Measurements from ENCODE around the gene GMCL2.
A peak's percentile ranks its signal among the peaks of the same experiment; 100 is the strongest.

Gene GMCL2

DNA sequence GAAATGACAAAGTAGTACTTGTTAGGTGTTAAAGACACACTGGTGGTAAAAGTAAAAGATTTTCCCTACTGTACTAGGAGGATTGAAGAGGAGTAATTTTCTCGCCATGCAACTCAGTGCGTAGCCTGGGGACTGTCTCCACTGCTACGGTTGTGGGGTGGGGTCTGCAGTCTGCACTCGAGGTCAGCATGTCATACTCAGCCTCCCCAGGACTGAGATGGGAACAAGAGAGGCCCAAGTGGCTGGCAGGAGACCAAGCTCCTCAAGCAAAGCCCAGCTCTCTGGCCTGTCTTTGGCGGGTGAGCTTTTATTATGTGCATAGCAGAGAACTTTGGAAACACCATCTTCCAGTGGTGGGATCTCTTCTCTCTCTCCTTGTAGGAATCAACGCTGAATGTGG, 43.9 kb downstream of the GMCL2 start:
- Histone ChIP-seq H3K4me2 (ENCODE audit: low read length) (no peak overlapping the region), H3K36me3 (ENCODE audit: control insufficient read depth in 1 of 2, insufficient read depth in 2 of 2, low read length in 2 of 2) (peaks cover 43 to 50% of the 10 kb centered on the region in 2 experiments), H4K91ac (ENCODE audit: low read depth, low read length) (no peak overlapping the region), H3K79me2 (ENCODE audit: control insufficient read depth, insufficient read depth, low read length, poor library complexity) (no peaks in the 10 kb centered on the region), H3K18ac (ENCODE audit: low read length) (no peak overlapping the region), H3K23ac (ENCODE audit: low read length) (no peak overlapping the region), H3K9me3 (ENCODE audit: insufficient read depth, low read depth, low read length) (peaks cover 3% of the 10 kb centered on the region), H4K8ac (ENCODE audit: low read depth, low read length) (no peak overlapping the region), H3K4me3 (ENCODE audit: low read depth, low read length) (peak overlapping the region; percentile 30), H3K4me1 (ENCODE audit: control insufficient read depth in 1 of 2, insufficient read depth in 2 of 2, low read length in 2 of 2) (peaks cover 2 to 3% of the 10 kb centered on the region in 2 experiments), H3K27ac (ENCODE audit: low read depth, low read length) (no peak overlapping the region), H3K27me3 (ENCODE audit: insufficient read depth, low read length) (no peaks in the 10 kb centered on the region), H2AK5ac (ENCODE audit: low read length) (no peak overlapping the region), H3K14ac (ENCODE audit: low read length) (no peak overlapping the region), H3K4ac (ENCODE audit: low read depth, low read length) (no peak overlapping the region), H2BK12ac (ENCODE audit: low read length) (no peak overlapping the region), H4K12ac (ENCODE audit: low read depth, low read length) (no peak overlapping the region), H2BK120ac (ENCODE audit: insufficient read depth, low read length, poor library complexity) (no peak overlapping the region), H2BK5ac (ENCODE audit: low read depth, low read length, poor library complexity) (no peak overlapping the region), H2AFZ (ENCODE audit: insufficient read depth, low read length, poor library complexity) (no peak overlapping the region), H3K9ac (ENCODE audit: low read length) (no peak overlapping the region), H3K79me1 (ENCODE audit: low read length) (no peaks in the 10 kb centered on the region)
- WGBS (ENCODE audit: extremely low coverage, insufficient coverage, insufficient read length) = no CpG with 5 or more reads among the region's 6 CpGs
- no peak for DNase-seq

DNA sequence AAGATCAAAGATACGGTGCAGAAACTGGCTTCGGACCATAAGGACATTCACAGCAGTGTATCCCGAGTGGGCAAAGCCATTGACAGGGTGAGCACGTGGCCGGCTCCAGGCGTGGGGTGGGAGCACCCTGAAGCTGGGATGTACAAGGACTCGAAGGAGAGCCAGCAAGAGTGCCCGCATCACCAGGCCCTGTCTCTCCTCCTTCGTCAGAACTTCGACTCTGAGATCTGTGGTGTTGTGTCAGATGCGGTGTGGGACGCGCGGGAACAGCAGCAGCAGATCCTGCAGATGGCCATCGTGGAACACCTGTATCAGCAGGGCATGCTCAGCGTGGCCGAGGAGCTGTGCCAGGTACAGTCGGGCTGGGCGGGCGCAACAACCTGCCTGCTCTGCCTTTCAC, 44.5 kb downstream of the GMCL2 start:
- no peak overlapping the region for H3K9ac ChIP-seq (ENCODE audit: low read length)
- no peak overlapping the region for H4K91ac ChIP-seq (ENCODE audit: low read depth, low read length)
- no peak for DNase-seq
- H2BK12ac ChIP-seq (ENCODE audit: low read length) = no peak overlapping the region
- peaks cover 2 to 3% of the 10 kb centered on the region in 2 experiments for H3K4me1 ChIP-seq (ENCODE audit: control insufficient read depth in 1 of 2, insufficient read depth in 2 of 2, low read length in 2 of 2)
- H3K9me3 ChIP-seq (ENCODE audit: insufficient read depth, low read depth, low read length) = peaks cover 3% of the 10 kb centered on the region
- H3K79me1 ChIP-seq (ENCODE audit: low read length) = no peaks in the 10 kb centered on the region
- H4K12ac ChIP-seq (ENCODE audit: low read depth, low read length) = no peak overlapping the region
- no peak overlapping the region for H3K4me3 ChIP-seq (ENCODE audit: low read depth, low read length)
- no peak overlapping the region for H4K8ac ChIP-seq (ENCODE audit: low read depth, low read length)
- no CpG with 5 or more reads among the region's 20 CpGs for WGBS (ENCODE audit: extremely low coverage, insufficient coverage, insufficient read length)
- no peaks in the 10 kb centered on the region for H3K79me2 ChIP-seq (ENCODE audit: control insufficient read depth, insufficient read depth, low read length, poor library complexity)
- no peak overlapping the region for H3K18ac ChIP-seq (ENCODE audit: low read length)
- no peak overlapping the region for H3K4me2 ChIP-seq (ENCODE audit: low read length)
- no peak overlapping the region for H2AFZ ChIP-seq (ENCODE audit: insufficient read depth, low read length, poor library complexity)
- H3K4ac ChIP-seq (ENCODE audit: low read depth, low read length) = no peak overlapping the region
- no peak overlapping the region for H3K14ac ChIP-seq (ENCODE audit: low read length)
- H3K27ac ChIP-seq (ENCODE audit: low read depth, low read length) = no peak overlapping the region
- no peak overlapping the region for H2AK5ac ChIP-seq (ENCODE audit: low read length)
- H3K27me3 ChIP-seq (ENCODE audit: insufficient read depth, low read length) = no peaks in the 10 kb centered on the region
- H3K36me3 ChIP-seq (ENCODE audit: control insufficient read depth in 1 of 2, insufficient read depth in 2 of 2, low read length in 2 of 2) = peaks cover 41 to 49% of the 10 kb centered on the region in 2 experiments
- no peak overlapping the region for H2BK120ac ChIP-seq (ENCODE audit: insufficient read depth, low read length, poor library complexity)
- no peak overlapping the region for H3K23ac ChIP-seq (ENCODE audit: low read length)
- no peak overlapping the region for H2BK5ac ChIP-seq (ENCODE audit: low read depth, low read length, poor library complexity)

DNA sequence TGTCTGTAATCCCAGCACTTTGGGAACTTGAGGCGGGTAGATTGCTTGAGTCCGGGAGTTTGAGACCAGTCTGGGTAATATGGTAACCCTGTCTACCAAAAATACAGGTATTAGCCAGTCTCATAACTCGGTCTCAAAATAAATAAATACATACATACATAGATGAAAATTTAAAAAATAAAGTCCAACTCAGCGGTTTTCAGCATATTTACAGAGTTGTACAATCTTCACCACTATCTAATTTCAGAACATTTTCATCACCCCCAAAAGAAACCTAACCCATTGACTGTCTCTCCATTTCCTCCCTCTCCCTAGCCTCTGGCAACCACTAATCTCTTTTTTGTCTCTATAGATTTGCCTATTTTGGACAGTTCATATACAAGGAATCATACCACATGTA, 45.6 kb downstream of the GMCL2 start:
- Histone ChIP-seq H3K27me3 (ENCODE audit: insufficient read depth, low read length) (no peaks in the 10 kb centered on the region), H4K12ac (ENCODE audit: low read depth, low read length) (no peak overlapping the region), H3K4me3 (ENCODE audit: low read depth, low read length) (no peak overlapping the region), H4K91ac (ENCODE audit: low read depth, low read length) (no peak overlapping the region), H2AFZ (ENCODE audit: insufficient read depth, low read length, poor library complexity) (no peak overlapping the region), H3K23ac (ENCODE audit: low read length) (no peak overlapping the region), H2BK5ac (ENCODE audit: low read depth, low read length, poor library complexity) (no peak overlapping the region), H3K18ac (ENCODE audit: low read length) (no peak overlapping the region), H2BK12ac (ENCODE audit: low read length) (no peak overlapping the region), H3K9me3 (ENCODE audit: insufficient read depth, low read depth, low read length) (peaks cover 3% of the 10 kb centered on the region), H3K79me2 (ENCODE audit: control insufficient read depth, insufficient read depth, low read length, poor library complexity) (no peaks in the 10 kb centered on the region), H3K4me2 (ENCODE audit: low read length) (no peak overlapping the region), H3K79me1 (ENCODE audit: low read length) (no peaks in the 10 kb centered on the region), H4K8ac (ENCODE audit: low read depth, low read length) (no peak overlapping the region), H3K4me1 (ENCODE audit: control insufficient read depth in 1 of 2, insufficient read depth in 2 of 2, low read length in 2 of 2) (peaks cover 2 to 3% of the 10 kb centered on the region in 2 experiments), H3K14ac (ENCODE audit: low read length) (no peak overlapping the region), H2AK5ac (ENCODE audit: low read length) (no peak overlapping the region), H3K27ac (ENCODE audit: low read depth, low read length) (no peak overlapping the region), H3K4ac (ENCODE audit: low read depth, low read length) (no peak overlapping the region), H3K36me3 (ENCODE audit: control insufficient read depth in 1 of 2, insufficient read depth in 2 of 2, low read length in 2 of 2) (peaks cover 31 to 39% of the 10 kb centered on the region in 2 experiments), H2BK120ac (ENCODE audit: insufficient read depth, low read length, poor library complexity) (no peak overlapping the region), H3K9ac (ENCODE audit: low read length) (no peak overlapping the region)
- no CpG with 5 or more reads among the region's 4 CpGs for WGBS (ENCODE audit: extremely low coverage, insufficient coverage, insufficient read length)
- no peak for DNase-seq

DNA sequence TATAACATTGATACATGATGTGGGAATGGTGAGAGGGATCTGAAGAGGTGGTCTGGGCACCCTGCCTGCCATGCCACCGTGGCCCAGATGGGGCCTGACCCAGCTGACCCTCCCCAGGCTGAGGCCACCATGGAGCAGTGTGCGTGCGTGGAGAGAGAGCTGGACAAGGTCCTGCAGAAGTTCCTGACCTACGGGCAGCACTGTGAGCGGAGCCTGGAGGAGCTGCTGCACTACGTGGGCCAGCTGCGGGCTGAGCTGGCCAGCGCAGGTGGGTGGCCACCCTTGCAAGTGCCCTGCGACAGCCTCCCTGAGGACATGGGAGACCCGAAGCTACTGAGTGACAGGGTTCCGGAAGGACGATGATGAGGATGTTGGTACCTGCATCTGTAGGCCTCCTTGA, 49.2 kb downstream of the GMCL2 start:
- DNase-seq = no peak
- Histone ChIP-seq H2AFZ (ENCODE audit: insufficient read depth, low read length, poor library complexity) (no peak overlapping the region), H3K79me2 (ENCODE audit: control insufficient read depth, insufficient read depth, low read length, poor library complexity) (no peaks in the 10 kb centered on the region), H3K4ac (ENCODE audit: low read depth, low read length) (no peak overlapping the region), H4K12ac (ENCODE audit: low read depth, low read length) (no peak overlapping the region), H3K18ac (ENCODE audit: low read length) (no peak overlapping the region), H3K79me1 (ENCODE audit: low read length) (no peaks in the 10 kb centered on the region), H2BK120ac (ENCODE audit: insufficient read depth, low read length, poor library complexity) (no peak overlapping the region), H3K4me2 (ENCODE audit: low read length) (no peak overlapping the region), H3K27ac (ENCODE audit: low read depth, low read length) (no peak overlapping the region), H4K8ac (ENCODE audit: low read depth, low read length) (no peak overlapping the region), H3K9ac (ENCODE audit: low read length) (no peak overlapping the region), H2BK12ac (ENCODE audit: low read length) (no peak overlapping the region), H3K9me3 (ENCODE audit: insufficient read depth, low read depth, low read length) (no peaks in the 10 kb centered on the region), H3K27me3 (ENCODE audit: insufficient read depth, low read length) (no peaks in the 10 kb centered on the region), H2BK5ac (ENCODE audit: low read depth, low read length, poor library complexity) (no peak overlapping the region), H3K4me3 (ENCODE audit: low read depth, low read length) (no peak overlapping the region), H2AK5ac (ENCODE audit: low read length) (no peak overlapping the region), H3K14ac (ENCODE audit: low read length) (no peak overlapping the region), H3K4me1 (ENCODE audit: control insufficient read depth in 1 of 2, insufficient read depth in 2 of 2, low read length in 2 of 2) (no peaks in the 10 kb centered on the region), H3K23ac (ENCODE audit: low read length) (no peak overlapping the region), H3K36me3 (ENCODE audit: control insufficient read depth in 1 of 2, insufficient read depth in 2 of 2, low read length in 2 of 2) (peaks cover 17 to 23% of the 10 kb centered on the region in 2 experiments), H4K91ac (ENCODE audit: low read depth, low read length) (no peak overlapping the region)
- no CpG with 5 or more reads among the region's 12 CpGs for WGBS (ENCODE audit: extremely low coverage, insufficient coverage, insufficient read length)
